HFF-Myc (cell line): ENCODE data around the gene STAC.
A peak's percentile ranks its signal among the peaks of the same experiment; 100 is the strongest.

ENCODE experiments used
- DNase-seq: peaks from one replicate; pipeline ENCODE4 v3.0.0-alpha.2; 2011; ENCODE audit warnings: low read depth; ENCODE audit errors: extremely low read depth
- H3K4me3 ChIP-seq: replicated peaks from 2 replicates; pipeline ENCODE4 v1.5.1; 2011; ENCODE audit warnings: low read depth, mild to moderate bottlenecking, control low read depth, low read length
- CTCF ChIP-seq: IDR thresholded peaks from 2 replicates; pipeline ENCODE4 v1.5.1; 2012; ENCODE audit warnings: mild to moderate bottlenecking, low read depth, low read length, control low read depth; ENCODE audit errors: missing control alignments

STAC gene

DNA sequence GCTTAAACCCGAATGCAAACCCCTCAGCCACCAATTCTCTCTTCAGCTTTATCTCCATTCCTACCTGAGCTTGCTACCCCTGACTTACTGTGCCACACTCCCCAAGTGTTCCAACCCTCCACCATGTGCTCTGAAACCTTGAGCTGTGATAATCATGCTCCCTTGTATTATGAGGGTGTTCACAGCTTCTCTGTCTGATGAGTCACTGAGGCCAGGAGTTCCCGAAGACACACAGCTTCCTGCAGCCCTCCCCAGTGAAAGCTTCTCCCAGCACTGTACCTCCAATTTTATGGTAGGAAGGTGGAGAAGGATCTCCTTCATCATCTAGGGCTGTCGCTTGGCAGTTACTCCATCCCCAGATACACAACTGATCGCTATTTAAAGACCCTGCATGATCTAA, 24.9 kb downstream of the STAC start:
- DNase-seq: no peak
- no peak for TF ChIP-seq CTCF
- H3K4me3 ChIP-seq: no peak overlapping the region

DNA sequence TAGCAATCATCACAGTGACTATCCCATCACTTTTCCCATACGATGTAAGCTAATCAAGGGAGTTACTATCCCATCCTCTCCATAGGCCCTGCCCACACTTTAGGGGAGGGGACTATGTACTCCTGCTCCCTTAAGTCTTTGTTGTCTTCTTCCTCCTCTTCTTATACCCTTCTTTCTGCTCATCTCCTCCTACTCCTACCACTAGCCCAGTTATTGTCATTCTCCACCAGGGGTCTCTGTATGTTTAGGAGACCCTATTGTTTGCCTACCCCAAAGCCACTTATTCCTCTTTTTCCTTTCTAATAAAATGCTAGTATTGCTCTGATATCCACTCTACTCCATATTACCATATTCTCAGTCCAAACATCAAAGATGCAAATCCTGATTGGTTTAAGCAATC, 27.8 kb downstream of the STAC start:
- no peak overlapping the region for H3K4me3 ChIP-seq
- no peak for DNase-seq
- TF ChIP-seq CTCF: peak; percentile 18

DNA sequence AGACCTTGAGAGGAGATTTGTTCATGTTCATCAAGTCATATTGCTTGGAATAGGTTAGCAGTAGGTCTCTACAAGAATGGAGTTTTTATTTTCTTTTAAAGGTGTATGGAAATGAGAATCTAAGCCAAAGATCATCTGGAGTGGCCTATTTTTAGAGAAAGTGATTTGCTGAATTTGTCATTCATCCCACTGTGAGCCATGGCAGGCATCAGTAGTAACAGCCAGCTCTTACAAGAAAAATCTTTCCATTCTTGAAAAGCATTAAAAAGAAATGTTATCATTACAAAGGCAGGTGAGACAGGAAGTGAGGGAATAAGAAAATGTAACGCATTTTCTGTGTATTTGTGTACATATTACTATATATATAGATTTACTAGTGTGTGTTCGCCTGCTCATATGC, 29.6 kb downstream of the STAC start:
- TF ChIP-seq CTCF: no peak
- no peak for DNase-seq
- H3K4me3 ChIP-seq: no peak overlapping the region

- TF ChIP-seq CTCF: no peak
- no peak for DNase-seq
- no peak overlapping the region for H3K4me3 ChIP-seq
These were observed 31.3 kb downstream of the STAC start for GRCh38 chr3:36411587-36411986.

DNA sequence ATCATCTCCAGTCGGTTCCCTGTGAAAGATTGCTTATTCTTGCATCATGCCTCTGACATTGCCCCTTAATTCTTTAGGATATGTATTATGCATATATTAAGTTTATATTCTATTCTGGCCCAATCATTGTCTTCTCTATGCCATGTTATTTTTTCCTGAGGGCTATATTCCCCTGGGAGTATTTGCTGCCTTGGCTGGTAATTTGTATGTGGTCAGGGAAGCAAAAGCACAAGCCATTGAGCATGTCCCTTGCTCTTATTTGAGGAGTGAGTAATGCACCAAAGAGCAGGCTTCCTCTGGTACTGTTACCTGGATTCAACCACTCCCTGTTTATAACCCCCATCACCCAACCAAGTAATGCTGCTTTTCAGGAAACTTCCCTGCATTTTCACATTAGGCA, 36.3 kb downstream of the STAC start:
- H3K4me3 ChIP-seq: no peak overlapping the region
- TF ChIP-seq CTCF: no peak
- no peak for DNase-seq

GRCh38 chr3:36417237-36417636, 36.9 kb downstream of the STAC start:
- H3K4me3 ChIP-seq: no peak overlapping the region
- no peak for DNase-seq
- TF ChIP-seq CTCF: no peak

- H3K4me3 ChIP-seq: no peak overlapping the region
- TF ChIP-seq CTCF: no peak
- no peak for DNase-seq
These were observed 38.0 kb downstream of the STAC start for GRCh38 chr3:36418296-36418695.
